Vagina (tissue), 2 donors: Measurements from ENCODE around the gene LHB.

Experiments used
- POLR2A ChIP-seq, 2 donors: fragments of 450-650 bp; IDR thresholded peaks; one replicate each; pipeline ENCODE4 v1.6.1; 2017; ENCODE audit warnings: antibody characterized with exemption in 2 of 2, mild to moderate bottlenecking in 2 of 2, moderate library complexity in 2 of 2
- POLR2AphosphoS5 ChIP-seq, 2 donors: sonication (generic); formaldehyde crosslinking; IDR thresholded peaks; one replicate each; pipeline ENCODE4 v1.9.0; 2017; ENCODE audit warnings: antibody characterized with exemption in 2 of 2, mild to moderate bottlenecking in 2 of 2, low read depth in 1 of 2; ENCODE audit not compliant: insufficient read depth in 1 of 2
- TF ChIP-seq, protein P1 (sequence below), 3 experiments: fragments of 450-650 bp in 2 of 3; fragments of 200-600 bp in 1 of 3; sonication (generic) in 1 of 3; IDR thresholded peaks; one replicate each; pipeline ENCODE4 v1.5.1; 2017 to 2019; ENCODE audit warnings: antibody characterized with exemption in 3 of 3, mild to moderate bottlenecking in 2 of 3, moderate library complexity in 2 of 3

DNA sequence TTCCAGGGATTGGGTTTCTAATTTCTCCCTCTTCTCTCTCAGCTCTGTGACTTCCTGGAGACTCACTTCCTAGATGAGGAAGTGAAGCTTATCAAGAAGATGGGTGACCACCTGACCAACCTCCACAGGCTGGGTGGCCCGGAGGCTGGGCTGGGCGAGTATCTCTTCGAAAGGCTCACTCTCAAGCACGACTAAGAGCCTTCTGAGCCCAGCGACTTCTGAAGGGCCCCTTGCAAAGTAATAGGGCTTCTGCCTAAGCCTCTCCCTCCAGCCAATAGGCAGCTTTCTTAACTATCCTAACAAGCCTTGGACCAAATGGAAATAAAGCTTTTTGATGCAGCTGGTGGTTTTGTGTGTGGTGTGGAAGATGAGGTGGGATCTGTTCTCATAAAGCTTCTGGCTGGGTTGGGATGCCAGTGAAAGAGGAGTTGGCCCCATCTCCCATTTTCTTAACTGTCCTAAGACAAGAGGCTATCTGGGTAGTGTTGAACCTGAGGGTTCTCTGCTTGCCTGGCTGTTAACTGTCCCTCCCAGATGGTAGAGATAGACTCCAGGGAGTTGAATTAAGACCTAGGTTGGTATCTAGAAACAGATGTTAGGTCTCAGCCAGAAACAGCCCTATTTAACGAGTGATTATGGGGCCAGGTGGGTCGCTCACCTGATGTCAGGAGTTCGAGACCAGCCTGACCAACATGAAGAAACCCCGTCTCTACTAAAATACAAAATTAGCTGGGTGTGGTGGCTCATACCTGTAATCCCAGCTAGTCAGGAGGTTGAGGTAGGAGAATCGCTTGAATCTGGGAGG lies 50.1 kb downstream of the LHB start:
- TF ChIP-seq, protein P1, sequence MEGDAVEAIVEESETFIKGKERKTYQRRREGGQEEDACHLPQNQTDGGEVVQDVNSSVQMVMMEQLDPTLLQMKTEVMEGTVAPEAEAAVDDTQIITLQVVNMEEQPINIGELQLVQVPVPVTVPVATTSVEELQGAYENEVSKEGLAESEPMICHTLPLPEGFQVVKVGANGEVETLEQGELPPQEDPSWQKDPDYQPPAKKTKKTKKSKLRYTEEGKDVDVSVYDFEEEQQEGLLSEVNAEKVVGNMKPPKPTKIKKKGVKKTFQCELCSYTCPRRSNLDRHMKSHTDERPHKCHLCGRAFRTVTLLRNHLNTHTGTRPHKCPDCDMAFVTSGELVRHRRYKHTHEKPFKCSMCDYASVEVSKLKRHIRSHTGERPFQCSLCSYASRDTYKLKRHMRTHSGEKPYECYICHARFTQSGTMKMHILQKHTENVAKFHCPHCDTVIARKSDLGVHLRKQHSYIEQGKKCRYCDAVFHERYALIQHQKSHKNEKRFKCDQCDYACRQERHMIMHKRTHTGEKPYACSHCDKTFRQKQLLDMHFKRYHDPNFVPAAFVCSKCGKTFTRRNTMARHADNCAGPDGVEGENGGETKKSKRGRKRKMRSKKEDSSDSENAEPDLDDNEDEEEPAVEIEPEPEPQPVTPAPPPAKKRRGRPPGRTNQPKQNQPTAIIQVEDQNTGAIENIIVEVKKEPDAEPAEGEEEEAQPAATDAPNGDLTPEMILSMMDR (IDR thresholded peaks at IDR 0.05), result no peak
- no peak for TF ChIP-seq POLR2AphosphoS5 (IDR thresholded peaks at IDR 0.05; ENCODE audit: insufficient read depth in 1 of 2, low read depth in 1 of 2)
- TF ChIP-seq POLR2A (IDR thresholded peaks at IDR 0.05), result no peak
